MM.1S (cell line): ENCODE results near the gene GAA.

ENCODE experiments used
- DNase-seq: peaks from one replicate; pipeline ENCODE4 v3.0.0-alpha.2; 2015
- H2AFZ ChIP-seq: fragments of 300-600 bp; sonication (generic); 2 replicates; pipeline ENCODE4 v1.6.0; 2016; ENCODE audit warnings: antibody characterized with exemption, low read length
- H3F3A ChIP-seq: fragments of 300-600 bp; sonication (generic); 2 replicates; pipeline ENCODE4 v1.6.1; 2016; ENCODE audit warnings: mild to moderate bottlenecking, antibody characterized with exemption, low read length, moderate library complexity, mixed read lengths; ENCODE audit not compliant: insufficient read depth
- H3K27ac ChIP-seq: fragments of 300-600 bp; sonication (generic); 2 replicates; pipeline ENCODE4 v1.5.1; 2016; ENCODE audit warnings: mild to moderate bottlenecking, low read length
- H3K27me3 ChIP-seq: fragments of 300-600 bp; sonication (generic); replicated peaks from 2 replicates; pipeline ENCODE4 v1.6.0; 2016; ENCODE audit warnings: low read length; ENCODE audit not compliant: insufficient read depth
- H3K36me3 ChIP-seq: fragments of 300-600 bp; sonication (generic); replicated peaks from 2 replicates; pipeline ENCODE4 v1.6.1; 2016; ENCODE audit warnings: mild to moderate bottlenecking, low read length, mixed read lengths; ENCODE audit not compliant: insufficient read depth
- H3K4me1 ChIP-seq: fragments of 300-600 bp; sonication (generic); 2 replicates; pipeline ENCODE4 v1.6.1; 2016; ENCODE audit warnings: low read length, mixed read lengths
- H3K4me2 ChIP-seq: fragments of 300-600 bp; sonication (generic); 2 replicates; pipeline ENCODE4 v1.6.0; 2016; ENCODE audit warnings: low read depth, low read length
- H3K4me3 ChIP-seq: fragments of 300-600 bp; sonication (generic); 2 replicates; pipeline ENCODE4 v1.5.1; 2016; ENCODE audit warnings: low read length, mixed read lengths
- H3K79me2 ChIP-seq: fragments of 300-600 bp; sonication (generic); 2 replicates; pipeline ENCODE4 v1.6.1; 2016; ENCODE audit warnings: mixed run types, low read length, mixed read lengths
- H3K9ac ChIP-seq: fragments of 300-600 bp; sonication (generic); 2 replicates; pipeline ENCODE4 v1.6.1; 2016; ENCODE audit warnings: low read length, mixed read lengths
- H3K9me2 ChIP-seq: fragments of 300-600 bp; sonication (generic); replicated peaks from 2 replicates; pipeline ENCODE4 v1.6.1; 2016; ENCODE audit warnings: mild to moderate bottlenecking, low read length, mixed read lengths; ENCODE audit not compliant: insufficient read depth
- H3K9me3 ChIP-seq: fragments of 300-600 bp; sonication (generic); replicated peaks from 2 replicates; pipeline ENCODE4 v1.6.1; 2016; ENCODE audit warnings: mild to moderate bottlenecking, low read length, mixed read lengths; ENCODE audit not compliant: insufficient read depth
- H4K20me1 ChIP-seq: fragments of 300-600 bp; sonication (generic); 2 replicates; pipeline ENCODE4 v1.6.1; 2016; ENCODE audit warnings: mild to moderate bottlenecking, low read length, moderate library complexity, mixed read lengths; ENCODE audit not compliant: insufficient read depth
- CTCF ChIP-seq: fragments of 300-600 bp; sonication (generic); IDR thresholded peaks from 2 replicates; pipeline ENCODE4 v1.5.1; 2016; ENCODE audit warnings: antibody characterized with exemption, low read length, mixed read lengths
- EZH2 ChIP-seq: fragments of 300-600 bp; sonication (generic); optimal IDR thresholded peaks from 2 replicates; pipeline ENCODE3; 2017; ENCODE audit warnings: low read depth, mild to moderate bottlenecking, antibody characterized with exemption, low read length, mixed read lengths
- EZH2phosphoT487 ChIP-seq: fragments of 300-600 bp; sonication (generic); IDR thresholded peaks from 2 replicates; pipeline ENCODE4 v1.6.1; 2018; ENCODE audit warnings: antibody characterized with exemption, low read length

Gene GAA

GRCh38 chr17:80061421-80061820 is 40.0 kb upstream of the GAA start:
- Histone ChIP-seq H3K79me2 (no peaks in the 10 kb centered on the region), H3F3A (no peaks in the 10 kb centered on the region), H3K36me3 (no peaks in the 10 kb centered on the region), H3K9ac (no peak overlapping the region), H3K9me2 (no peaks in the 10 kb centered on the region), H3K27ac (no peak overlapping the region), H3K27me3 (peaks cover 94% of the 10 kb centered on the region), H3K4me1 (no peaks in the 10 kb centered on the region), H3K4me3 (no peak overlapping the region), H3K4me2 (no peak overlapping the region), H4K20me1 (no peaks in the 10 kb centered on the region), H2AFZ (no peak overlapping the region), H3K9me3 (no peaks in the 10 kb centered on the region)
- no peak for DNase-seq
- TF ChIP-seq EZH2phosphoT487: no peak
- TF ChIP-seq EZH2: peak; percentile 47

GRCh38 chr17:80063830-80064585 is 37.4 kb upstream of the GAA start:
- Histone ChIP-seq H3K27ac (no peak overlapping the region), H3K79me2 (no peaks in the 10 kb centered on the region), H3K4me1 (no peaks in the 10 kb centered on the region), H3F3A (no peaks in the 10 kb centered on the region), H2AFZ (no peak overlapping the region), H3K4me2 (no peak overlapping the region), H3K36me3 (no peaks in the 10 kb centered on the region), H4K20me1 (no peaks in the 10 kb centered on the region), H3K27me3 (peaks cover 93% of the 10 kb centered on the region), H3K9ac (no peak overlapping the region), H3K9me3 (no peaks in the 10 kb centered on the region), H3K4me3 (no peak overlapping the region), H3K9me2 (no peaks in the 10 kb centered on the region)
- TF ChIP-seq EZH2 (no peak), EZH2phosphoT487 (no peak), CTCF (no peak)
- DNase-seq: no peak

GRCh38 chr17:80064696-80065095 is 36.7 kb upstream of the GAA start:
- Histone ChIP-seq H3K79me2 (no peaks in the 10 kb centered on the region), H2AFZ (no peak overlapping the region)

More at GRCh38 chr17:80064696-80065095, 36.7 kb upstream of the GAA start:
- Histone ChIP-seq H3K9ac (no peak overlapping the region), H3K9me2 (no peaks in the 10 kb centered on the region), H3F3A (no peaks in the 10 kb centered on the region), H3K27ac (no peak overlapping the region), H4K20me1 (no peaks in the 10 kb centered on the region), H3K9me3 (no peaks in the 10 kb centered on the region), H3K4me1 (no peaks in the 10 kb centered on the region), H3K36me3 (no peaks in the 10 kb centered on the region), H3K4me3 (no peak overlapping the region), H3K27me3 (peaks cover 93% of the 10 kb centered on the region), H3K4me2 (no peak overlapping the region)
- TF ChIP-seq EZH2 (no peak), EZH2phosphoT487 (no peak), CTCF (no peak)
- DNase-seq: no peak
